Right atrium auricular region (tissue), 2 donors: ENCODE measurements around the gene ACACB. TPM values are rescaled to one million over a fixed set of nuclear protein-coding genes. Genes with fewer than 3 reads are reported as not detected.

Experiments used
- DNase-seq: peaks from one replicate; pipeline ENCODE4 v3.0.0-alpha.2; 2019; ENCODE audit warnings: low spot score
- H3K27ac ChIP-seq, 2 donors: fragments of 200-600 bp; sonication (generic); 1 replicate in 1 of 2; 2 replicates in 1 of 2; pipeline ENCODE4 v1.5.1; 2016 to 2019
- H3K27me3 ChIP-seq, 2 donors: fragments of 200-600 bp; sonication (generic); one replicate each; pipeline versions ENCODE4 v1.5.1 to v1.6.0; 2017 to 2019
- H3K36me3 ChIP-seq: fragments of 200-600 bp; sonication (generic); one replicate; pipeline ENCODE4 v1.5.1; 2016
- H3K4me1 ChIP-seq, 2 donors: fragments of 200-600 bp; sonication (generic); one replicate each; pipeline versions ENCODE4 v1.5.1 to v1.6.0; 2017 to 2019
- H3K4me3 ChIP-seq, 2 donors: fragments of 200-600 bp; sonication (generic); 1 replicate in 1 of 2; 2 replicates in 1 of 2; pipeline ENCODE4 v1.5.1; 2017 to 2019; ENCODE audit warnings: mild to moderate bottlenecking in 1 of 2, moderate library complexity in 1 of 2
- H3K9me3 ChIP-seq, 2 donors: fragments of 200-600 bp; sonication (generic); one replicate each; pipeline ENCODE4 v1.5.1; 2019
- CTCF ChIP-seq, 2 donors: fragments of 200-600 bp; sonication (generic); IDR thresholded peaks; one replicate each; pipeline ENCODE4 v1.5.1; 2019; ENCODE audit warnings: antibody characterized with exemption in 2 of 2
- total RNA-seq, 2 donors: library from RNA; depleted of rRNA; stranded (reverse); fragments of >200 nt; gene quantifications; one replicate each; pipeline ENCODE4 v1.1.0, GENCODE V29; 2016

Gene ACACB
- total RNA-seq, 2 donors from 2014 or later: 76.8 to 104 TPM

DNA sequence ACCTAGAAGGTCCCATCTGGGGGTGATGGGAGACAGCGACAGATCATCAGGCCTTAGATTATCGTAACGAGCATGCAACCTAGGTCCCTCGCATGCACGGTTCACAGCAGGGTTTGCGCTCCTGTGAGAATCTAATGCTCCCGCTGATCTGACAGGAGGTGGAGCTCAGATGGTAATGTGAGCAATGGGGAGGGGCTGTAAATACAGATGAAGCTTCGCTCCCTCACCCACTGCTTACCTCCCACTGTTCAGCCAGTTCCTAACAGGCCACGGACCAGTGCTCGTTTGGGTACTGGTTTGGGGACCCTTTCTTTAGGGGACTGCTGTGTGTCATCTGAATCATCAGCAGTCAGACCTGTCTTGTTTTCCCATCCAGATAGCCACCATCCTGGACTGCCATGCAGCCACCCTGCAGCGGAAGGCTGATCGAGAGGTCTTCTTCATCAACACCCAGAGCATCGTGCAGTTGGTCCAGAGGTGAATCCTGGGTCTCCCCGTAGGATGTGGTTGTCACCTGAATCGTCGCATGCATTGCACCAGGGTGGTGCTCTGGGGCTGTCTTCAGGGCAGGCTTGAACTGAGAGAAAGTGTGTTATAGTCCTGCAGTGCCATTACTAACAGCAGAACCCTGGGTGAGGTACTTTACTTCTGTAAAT, 96.2 kb downstream of the ACACB start:
- Histone ChIP-seq H3K4me3 (no peak overlapping the region), H3K9me3 (no peaks in the 10 kb centered on the region), H3K36me3 (peaks cover 93% of the 10 kb centered on the region), H3K27ac (no peak overlapping the region), H3K4me1 (no peaks in the 10 kb centered on the region), H3K27me3 (no peaks in the 10 kb centered on the region)
- DNase-seq: no peak
- no peak for TF ChIP-seq CTCF (IDR thresholded peaks at IDR 0.05)

DNA sequence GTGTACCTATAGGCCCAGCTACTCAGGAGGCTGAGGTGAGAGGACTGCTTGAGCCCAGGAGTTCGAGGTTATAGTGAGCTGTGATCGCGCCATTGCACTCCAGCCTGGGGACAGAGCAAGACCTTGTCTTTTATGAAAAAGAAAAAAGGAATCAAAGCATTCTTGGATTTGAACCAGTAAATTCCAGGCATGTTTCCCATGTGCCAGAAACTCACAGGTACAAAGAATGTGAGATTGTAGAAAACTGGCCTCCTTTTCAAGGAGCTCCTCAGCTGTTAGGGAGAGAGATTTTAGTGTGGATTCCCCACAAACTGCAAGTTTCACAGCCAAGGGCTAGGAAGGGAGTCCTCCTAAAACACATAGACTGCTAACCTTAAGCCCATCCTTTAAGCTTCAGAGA, 97.7 kb downstream of the ACACB start:
- Histone ChIP-seq H3K4me1 (no peaks in the 10 kb centered on the region), H3K36me3 (peaks cover 93% of the 10 kb centered on the region), H3K4me3 (no peak overlapping the region), H3K27ac (no peak overlapping the region), H3K27me3 (no peaks in the 10 kb centered on the region), H3K9me3 (no peaks in the 10 kb centered on the region)
- TF ChIP-seq CTCF (IDR thresholded peaks at IDR 0.05): no peak
- no peak for DNase-seq

DNA sequence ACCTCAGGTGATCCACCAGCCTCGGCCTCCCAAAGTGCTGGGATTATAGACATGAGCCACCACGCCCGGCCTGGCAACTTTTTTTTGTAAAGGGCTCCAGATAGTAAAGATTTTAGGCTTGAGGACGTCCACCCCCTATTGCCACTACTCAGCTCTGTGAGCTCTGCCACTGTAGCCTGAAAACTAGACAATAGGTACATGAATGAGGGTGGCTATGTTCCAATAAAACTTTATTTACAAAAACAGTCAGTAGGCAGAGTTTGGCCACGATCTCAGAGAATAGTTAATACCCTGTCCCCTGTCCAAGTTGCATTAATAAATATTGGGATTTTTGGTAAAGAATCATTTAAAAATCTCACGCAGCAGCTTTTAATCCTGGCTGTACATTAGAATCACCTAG, 102.6 kb downstream of the ACACB start:
- Histone ChIP-seq H3K4me1 (peaks cover 0 to 4% of the 10 kb centered on the region in 2 donors), H3K36me3 (peaks cover 96% of the 10 kb centered on the region), H3K27ac (no peak overlapping the region), H3K9me3 (no peaks in the 10 kb centered on the region), H3K27me3 (no peaks in the 10 kb centered on the region), H3K4me3 (no peak overlapping the region)
- no peak for DNase-seq
- TF ChIP-seq CTCF (IDR thresholded peaks at IDR 0.05): no peak

- Histone ChIP-seq H3K27ac (no peak overlapping the region), H3K9me3 (no peaks in the 10 kb centered on the region), H3K4me1 (peaks cover 0 to 4% of the 10 kb centered on the region in 2 donors), H3K36me3 (peaks cover 96% of the 10 kb centered on the region), H3K4me3 (no peak overlapping the region), H3K27me3 (no peaks in the 10 kb centered on the region)
- TF ChIP-seq CTCF (IDR thresholded peaks at IDR 0.05): no peak
- no peak for DNase-seq
Measured at GRCh38 chr12:109219938-109220337, 103.6 kb downstream of the ACACB start.

GRCh38 chr12:109221277-109221931, 105.0 kb downstream of the ACACB start:
- no peaks in the 10 kb centered on the region for H3K9me3 ChIP-seq
- H3K4me1 ChIP-seq: peaks cover 0 to 4% of the 10 kb centered on the region in 2 donors
- peak overlapping the region; percentile 7 to 18 for H3K27ac ChIP-seq
- peaks cover 96% of the 10 kb centered on the region for H3K36me3 ChIP-seq
- H3K4me3 ChIP-seq: no peak overlapping the region
- no peak for DNase-seq
- TF ChIP-seq CTCF (IDR thresholded peaks at IDR 0.05): no peak
- no peaks in the 10 kb centered on the region for H3K27me3 ChIP-seq
